Caco-2 (cell line): ENCODE data around the gene NOX5. TPM values are rescaled to one million over a fixed set of nuclear protein-coding genes. Genes with fewer than 3 reads are reported as not detected.
"Not testable (repeated sequence)": the region's sequence is repeated elsewhere in the genome, so short reads cannot be mapped to it uniquely, and the experiment has no call there.

Experiments
- BruUV-seq: library from RNA; stranded (reverse); fragments of 400-500 nt; replicated peaks from 2 replicates; lab custom pipeline; 2021; lab: Mats Ljungman, UMichigan
- CTCF ChIA-PET: fragments of 300-600 bp; sonication (Branson Sonifier 250); formaldehyde crosslinking; loops from one replicate; lab custom pipeline; 2022; ENCODE audit warnings: antibody characterized with exemption; lab: Charles Lee
- POLR2A ChIA-PET: fragments of 300-600 bp; sonication (Branson Sonifier 250); formaldehyde crosslinking; loops from one replicate; lab custom pipeline; 2022; ENCODE audit warnings: antibody characterized with exemption; lab: Charles Lee
- DNase-seq, 2 experiments: peaks; one replicate each; pipeline versions ENCODE4 v3.0.0 to v3.0.0-alpha.2; 2020 to 2022
- H3K27me3 ChIP-seq: replicated peaks from 2 replicates; pipeline ENCODE4 v1.6.0; 2011; ENCODE audit warnings: low read length; ENCODE audit not compliant: control insufficient read depth, insufficient read depth
- H3K36me3 ChIP-seq: 2 replicates; pipeline ENCODE4 v1.5.1; 2011; ENCODE audit warnings: low read length; ENCODE audit not compliant: control insufficient read depth, insufficient read depth
- H3K4me1 ChIP-seq: fragments of 250-450 bp; sonication (Bioruptor Pico); 2 replicates; pipeline ENCODE4 v1.5.1; 2020; ENCODE audit warnings: mild to moderate bottlenecking
- H3K4me3 ChIP-seq: 2 replicates; pipeline ENCODE4 v1.5.1; 2011; ENCODE audit warnings: low read depth, mild to moderate bottlenecking, control low read depth, low read length
- H3K9me3 ChIP-seq: fragments of 250-450 bp; sonication (Bioruptor Pico); 2 replicates; pipeline ENCODE4 v1.5.1; 2020; ENCODE audit warnings: mild to moderate bottlenecking, moderate library complexity
- H3K27ac Mint-ChIP-seq: one replicate; pipeline ENCODE4 v1.8.0; 2022; ENCODE audit warnings: mixed read lengths; ENCODE audit not compliant: unreplicated experiment
- H3K27me3 Mint-ChIP-seq: one replicate; pipeline ENCODE4 v1.8.0; 2022; ENCODE audit warnings: mixed read lengths; ENCODE audit not compliant: insufficient read depth, unreplicated experiment
- H3K36me3 Mint-ChIP-seq: one replicate; pipeline ENCODE4 v1.8.0; 2022; ENCODE audit warnings: mild to moderate bottlenecking, mixed read lengths; ENCODE audit not compliant: insufficient read depth, unreplicated experiment
- H3K4me1 Mint-ChIP-seq: one replicate; pipeline ENCODE4 v1.8.0; 2022; ENCODE audit warnings: low read depth, mixed read lengths; ENCODE audit not compliant: unreplicated experiment
- H3K4me3 Mint-ChIP-seq: one replicate; pipeline ENCODE4 v1.8.0; 2022; ENCODE audit warnings: mild to moderate bottlenecking, moderate library complexity, mixed read lengths; ENCODE audit not compliant: unreplicated experiment
- H3K9me3 Mint-ChIP-seq: one replicate; pipeline ENCODE4 v1.8.0; 2022; ENCODE audit warnings: mixed read lengths; ENCODE audit not compliant: unreplicated experiment
- intact Hi-C: fragments of 100-400 bp; cut with micrococcal nuclease; formaldehyde crosslinking; loops from one replicate; pipeline ENCODE4 v1.10.0; 2022; ENCODE audit not compliant: unreplicated experiment
- total RNA-seq: library from RNA; stranded (reverse); gene quantifications from 2 replicates; pipeline ENCODE4 v1.2.3, GENCODE V29; 2022
- TF ChIP-seq, protein P1 (sequence below), 2 experiments: fragments of 200-600 bp in 1 of 2; IDR thresholded peaks; 1 replicate in 1 of 2; 2 replicates in 1 of 2; pipeline versions ENCODE4 v1.5.1 to v1.8.0; 2011 to 2022; ENCODE audit warnings: antibody characterized with exemption in 1 of 2, control low read depth in 1 of 2, inconsistent platforms in 1 of 2, low read depth in 1 of 2, low read length in 1 of 2, mild to moderate bottlenecking in 1 of 2, moderate library complexity in 1 of 2; ENCODE audit not compliant: insufficient read depth in 1 of 2, severe bottlenecking in 1 of 2, unreplicated experiment in 1 of 2

Gene NOX5
- total RNA-seq, 1 experiment from 2014 or later: 0.05 TPM

- POLR2A ChIA-PET: no interaction called here
- peaks cover 31% of the 10 kb centered on the region for H3K9me3 Mint-ChIP-seq
- TF ChIP-seq, protein P1, sequence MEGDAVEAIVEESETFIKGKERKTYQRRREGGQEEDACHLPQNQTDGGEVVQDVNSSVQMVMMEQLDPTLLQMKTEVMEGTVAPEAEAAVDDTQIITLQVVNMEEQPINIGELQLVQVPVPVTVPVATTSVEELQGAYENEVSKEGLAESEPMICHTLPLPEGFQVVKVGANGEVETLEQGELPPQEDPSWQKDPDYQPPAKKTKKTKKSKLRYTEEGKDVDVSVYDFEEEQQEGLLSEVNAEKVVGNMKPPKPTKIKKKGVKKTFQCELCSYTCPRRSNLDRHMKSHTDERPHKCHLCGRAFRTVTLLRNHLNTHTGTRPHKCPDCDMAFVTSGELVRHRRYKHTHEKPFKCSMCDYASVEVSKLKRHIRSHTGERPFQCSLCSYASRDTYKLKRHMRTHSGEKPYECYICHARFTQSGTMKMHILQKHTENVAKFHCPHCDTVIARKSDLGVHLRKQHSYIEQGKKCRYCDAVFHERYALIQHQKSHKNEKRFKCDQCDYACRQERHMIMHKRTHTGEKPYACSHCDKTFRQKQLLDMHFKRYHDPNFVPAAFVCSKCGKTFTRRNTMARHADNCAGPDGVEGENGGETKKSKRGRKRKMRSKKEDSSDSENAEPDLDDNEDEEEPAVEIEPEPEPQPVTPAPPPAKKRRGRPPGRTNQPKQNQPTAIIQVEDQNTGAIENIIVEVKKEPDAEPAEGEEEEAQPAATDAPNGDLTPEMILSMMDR (IDR thresholded peaks at IDR 0.05; ENCODE audit: insufficient read depth in 1 of 2, low read depth in 1 of 2, low read length in 1 of 2, severe bottlenecking in 1 of 2, unreplicated experiment in 1 of 2): no peak
- no peaks in the 10 kb centered on the region for H3K36me3 Mint-ChIP-seq
- H3K4me1 Mint-ChIP-seq: no peaks in the 10 kb centered on the region
- DNase-seq: no peak
- no peak overlapping the region for H3K27ac Mint-ChIP-seq
- Histone ChIP-seq H3K4me1 (no peaks in the 10 kb centered on the region), H3K36me3 (no peaks in the 10 kb centered on the region), H3K9me3 (peaks cover 7% of the 10 kb centered on the region; the same call in 1 of the 2 replicates), H3K4me3 (no peak overlapping the region), H3K27me3 (no peaks in the 10 kb centered on the region)
- CTCF ChIA-PET: no interaction called here
- no TSS peak for BruUV-seq
- intact Hi-C loops: no loop called here
- H3K27me3 Mint-ChIP-seq: no peaks in the 10 kb centered on the region
- H3K4me3 Mint-ChIP-seq: no peak overlapping the region
Measured at GRCh38 chr15:68969298-68969697, 45.2 kb upstream of the NOX5 start.

GRCh38 chr15:68972201-68973065 lies 42.1 kb upstream of the NOX5 start:
- ChIA-PET CTCF (no interaction called here), POLR2A (no interaction called here)
- H3K4me1 Mint-ChIP-seq: no peaks in the 10 kb centered on the region

DNA sequence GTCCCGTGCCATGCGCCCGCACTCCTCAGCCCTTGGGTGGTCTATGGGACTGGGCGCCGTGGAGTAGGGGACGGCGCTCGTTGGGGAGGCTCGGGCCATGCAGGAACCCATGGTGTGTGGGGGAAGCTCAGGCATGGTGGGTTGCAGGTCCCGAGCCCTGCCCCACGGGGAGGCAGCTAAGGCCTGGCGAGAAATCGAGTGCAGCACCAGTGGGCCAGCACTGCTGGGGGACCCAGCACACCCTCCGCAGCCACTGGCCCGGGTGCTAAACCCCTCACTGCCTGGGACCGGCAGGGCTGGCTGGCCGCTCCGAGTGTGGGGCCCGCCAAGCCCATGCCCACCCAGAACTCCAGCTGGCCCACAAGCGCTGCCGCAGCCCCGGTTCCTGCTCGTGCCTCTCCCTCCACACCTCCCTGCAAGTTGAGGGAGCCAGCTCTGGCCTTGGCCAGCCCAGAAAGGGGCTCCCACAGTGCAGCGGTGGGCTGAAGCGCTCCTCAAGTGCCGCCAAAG lies 38.8 kb upstream of the NOX5 start:
- H3K27ac Mint-ChIP-seq, H3K9me3 ChIP-seq, H3K4me3 Mint-ChIP-seq, H3K4me3 ChIP-seq, H3K27me3 Mint-ChIP-seq, intact Hi-C loops, CTCF ChIA-PET, H3K36me3 Mint-ChIP-seq, H3K36me3 ChIP-seq, POLR2A ChIA-PET, H3K4me1 Mint-ChIP-seq, H3K4me1 ChIP-seq, DNase-seq, H3K27me3 ChIP-seq, BruUV-seq: not testable (repeated sequence)
- peaks cover 16% of the 10 kb centered on the region for H3K9me3 Mint-ChIP-seq

More at GRCh38 chr15:68972201-68973065, 42.1 kb upstream of the NOX5 start:
- no peaks in the 10 kb centered on the region for H3K27me3 Mint-ChIP-seq
- peaks cover 29% of the 10 kb centered on the region for H3K9me3 Mint-ChIP-seq
- Histone ChIP-seq H3K4me1 (no peaks in the 10 kb centered on the region), H3K9me3 (peaks cover 10% of the 10 kb centered on the region), H3K4me3 (no peak overlapping the region), H3K36me3 (no peaks in the 10 kb centered on the region), H3K27me3 (no peaks in the 10 kb centered on the region)
- TF ChIP-seq, protein P1 (IDR thresholded peaks at IDR 0.05; ENCODE audit: insufficient read depth in 1 of 2, low read depth in 1 of 2, low read length in 1 of 2, severe bottlenecking in 1 of 2, unreplicated experiment in 1 of 2): no peak
- no peak overlapping the region for H3K4me3 Mint-ChIP-seq
- BruUV-seq: no TSS peak
- H3K36me3 Mint-ChIP-seq: no peaks in the 10 kb centered on the region
- no peak for DNase-seq
- H3K27ac Mint-ChIP-seq: no peak overlapping the region
- intact Hi-C loops: no loop called here

- peaks cover 16% of the 10 kb centered on the region for H3K9me3 Mint-ChIP-seq
- H3K27me3 Mint-ChIP-seq, H3K36me3 Mint-ChIP-seq, BruUV-seq, H3K36me3 ChIP-seq, DNase-seq, H3K27ac Mint-ChIP-seq, intact Hi-C loops, POLR2A ChIA-PET, H3K9me3 ChIP-seq, CTCF ChIA-PET, H3K4me3 ChIP-seq, H3K4me1 ChIP-seq, H3K4me3 Mint-ChIP-seq, H3K27me3 ChIP-seq, H3K4me1 Mint-ChIP-seq: not testable (repeated sequence)
Measured at GRCh38 chr15:68977426-68977825, 37.1 kb upstream of the NOX5 start.
